Nephron (organoid): ENCODE data around the gene HMGCR.

Source experiments
- H3K27ac Mint-ChIP-seq, 3 experiments: 2 replicates each; pipeline ENCODE4 v1.8.0; 2020; ENCODE audit warnings: mixed read lengths in 3 of 3, mild to moderate bottlenecking in 2 of 3, moderate library complexity in 1 of 3
- H3K27me3 Mint-ChIP-seq: 2 replicates; pipeline ENCODE4 v1.8.0; 2021; ENCODE audit warnings: low read depth, mild to moderate bottlenecking, moderate library complexity, mixed read lengths
- H3K36me3 Mint-ChIP-seq: 2 replicates; pipeline ENCODE4 v1.8.0; 2020; ENCODE audit warnings: low read depth, mixed read lengths
- H3K4me1 Mint-ChIP-seq: 2 replicates; pipeline ENCODE4 v1.8.0; 2020; ENCODE audit warnings: mixed read lengths
- H3K4me3 Mint-ChIP-seq, 3 experiments: 2 replicates each; pipeline ENCODE4 v1.8.0; 2020; ENCODE audit warnings: mild to moderate bottlenecking in 3 of 3, mixed read lengths in 3 of 3, moderate library complexity in 2 of 3
- H3K9me3 Mint-ChIP-seq: 2 replicates; pipeline ENCODE4 v1.8.0; 2020; ENCODE audit warnings: mixed read lengths
- TF ChIP-seq, protein P1 (sequence below), 3 experiments: fragments of 200-600 bp; sonication (generic); IDR thresholded peaks; one replicate each; pipeline ENCODE4 v1.5.0; 2021; ENCODE audit warnings: antibody characterized with exemption in 3 of 3; ENCODE audit not compliant: unreplicated experiment in 3 of 3

HMGCR gene

DNA sequence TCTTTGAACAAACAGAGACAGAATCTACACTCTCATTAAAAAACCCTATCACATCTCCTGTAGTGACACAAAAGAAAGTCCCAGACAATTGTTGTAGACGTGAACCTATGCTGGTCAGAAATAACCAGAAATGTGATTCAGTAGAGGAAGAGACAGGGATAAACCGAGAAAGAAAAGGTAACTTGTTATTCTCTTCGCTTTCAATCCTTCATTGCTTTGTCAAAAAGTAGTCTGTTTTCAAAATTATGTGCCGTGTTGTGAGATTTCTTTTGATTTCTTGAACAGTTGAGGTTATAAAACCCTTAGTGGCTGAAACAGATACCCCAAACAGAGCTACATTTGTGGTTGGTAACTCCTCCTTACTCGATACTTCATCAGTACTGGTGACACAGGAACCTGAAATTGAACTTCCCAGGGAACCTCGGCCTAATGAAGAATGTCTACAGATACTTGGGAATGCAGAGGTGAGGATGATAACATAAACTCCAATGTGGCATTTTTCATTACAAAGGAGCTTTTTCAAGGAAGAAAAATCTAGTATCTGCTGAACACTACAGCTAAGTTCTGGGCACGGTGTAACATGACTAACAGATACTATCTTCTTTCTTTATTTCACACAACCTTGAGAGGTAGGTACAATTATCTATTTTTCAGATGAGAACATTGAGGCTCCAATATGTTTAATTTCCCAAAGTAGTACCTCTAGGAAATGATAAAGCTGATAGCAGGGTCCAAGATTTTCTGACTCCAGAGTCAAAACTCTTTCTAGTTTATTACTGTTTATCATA is 14.3 kb downstream of the HMGCR start:
- TF ChIP-seq, protein P1, sequence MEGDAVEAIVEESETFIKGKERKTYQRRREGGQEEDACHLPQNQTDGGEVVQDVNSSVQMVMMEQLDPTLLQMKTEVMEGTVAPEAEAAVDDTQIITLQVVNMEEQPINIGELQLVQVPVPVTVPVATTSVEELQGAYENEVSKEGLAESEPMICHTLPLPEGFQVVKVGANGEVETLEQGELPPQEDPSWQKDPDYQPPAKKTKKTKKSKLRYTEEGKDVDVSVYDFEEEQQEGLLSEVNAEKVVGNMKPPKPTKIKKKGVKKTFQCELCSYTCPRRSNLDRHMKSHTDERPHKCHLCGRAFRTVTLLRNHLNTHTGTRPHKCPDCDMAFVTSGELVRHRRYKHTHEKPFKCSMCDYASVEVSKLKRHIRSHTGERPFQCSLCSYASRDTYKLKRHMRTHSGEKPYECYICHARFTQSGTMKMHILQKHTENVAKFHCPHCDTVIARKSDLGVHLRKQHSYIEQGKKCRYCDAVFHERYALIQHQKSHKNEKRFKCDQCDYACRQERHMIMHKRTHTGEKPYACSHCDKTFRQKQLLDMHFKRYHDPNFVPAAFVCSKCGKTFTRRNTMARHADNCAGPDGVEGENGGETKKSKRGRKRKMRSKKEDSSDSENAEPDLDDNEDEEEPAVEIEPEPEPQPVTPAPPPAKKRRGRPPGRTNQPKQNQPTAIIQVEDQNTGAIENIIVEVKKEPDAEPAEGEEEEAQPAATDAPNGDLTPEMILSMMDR (IDR thresholded peaks at IDR 0.05; ENCODE audit: unreplicated experiment in 3 of 3), result no peak
- Mint-ChIP-seq H3K9me3 (no peaks in the 10 kb centered on the region), H3K4me3 (no peak overlapping the region), H3K36me3 (peaks cover 78% of the 10 kb centered on the region), H3K27me3 (no peaks in the 10 kb centered on the region), H3K27ac (no peak overlapping the region), H3K4me1 (no peaks in the 10 kb centered on the region)

DNA sequence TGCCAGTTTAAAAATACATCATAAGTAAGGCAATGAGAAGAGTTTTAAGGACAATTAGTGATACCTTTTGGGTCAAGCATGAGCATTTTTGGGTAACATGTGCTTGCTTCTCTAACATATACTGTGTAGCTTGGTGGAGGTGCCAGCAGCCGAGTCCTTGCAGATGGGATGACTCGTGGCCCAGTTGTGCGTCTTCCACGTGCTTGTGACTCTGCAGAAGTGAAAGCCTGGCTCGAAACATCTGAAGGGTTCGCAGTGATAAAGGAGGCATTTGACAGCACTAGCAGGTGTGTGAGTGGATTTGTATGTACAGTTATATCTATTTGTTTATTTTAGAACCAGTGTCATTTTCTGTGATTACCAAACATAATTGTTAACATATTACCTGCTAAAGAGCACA is 18.2 kb downstream of the HMGCR start:
- no peak overlapping the region for H3K4me3 Mint-ChIP-seq
- H3K27ac Mint-ChIP-seq, result no peak overlapping the region
- TF ChIP-seq, protein P1 (IDR thresholded peaks at IDR 0.05; ENCODE audit: unreplicated experiment in 3 of 3), result no peak
- H3K27me3 Mint-ChIP-seq, result no peaks in the 10 kb centered on the region
- no peaks in the 10 kb centered on the region for H3K4me1 Mint-ChIP-seq
- peaks cover 80% of the 10 kb centered on the region for H3K36me3 Mint-ChIP-seq
- no peaks in the 10 kb centered on the region for H3K9me3 Mint-ChIP-seq

DNA sequence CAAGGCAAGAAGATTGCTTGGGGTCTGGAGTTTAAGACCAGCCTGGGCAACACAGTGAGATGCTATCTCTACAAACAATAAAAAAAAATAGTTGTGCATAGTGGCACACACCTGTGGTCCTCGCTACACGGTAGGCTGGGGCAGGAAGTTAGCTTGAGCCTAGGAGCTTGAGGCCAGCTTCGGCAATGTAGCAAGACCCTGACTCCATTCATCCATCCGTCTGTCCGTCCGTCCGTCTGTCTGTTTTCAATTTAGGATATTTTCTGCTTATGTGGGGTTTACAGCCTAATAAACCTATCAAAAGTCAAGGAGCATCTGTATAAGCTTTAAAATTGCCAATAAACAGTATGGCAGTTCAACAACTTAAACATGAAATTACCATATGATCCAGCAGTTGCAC is 19.7 kb downstream of the HMGCR start:
- Mint-ChIP-seq H3K27ac (no peak overlapping the region), H3K36me3 (peaks cover 74% of the 10 kb centered on the region), H3K4me3 (no peak overlapping the region), H3K4me1 (no peaks in the 10 kb centered on the region), H3K9me3 (no peaks in the 10 kb centered on the region), H3K27me3 (no peaks in the 10 kb centered on the region)
- TF ChIP-seq, protein P1 (IDR thresholded peaks at IDR 0.05; ENCODE audit: unreplicated experiment in 3 of 3), result no peak

GRCh38 chr5:75358117-75358516 is 21.1 kb downstream of the HMGCR start:
- TF ChIP-seq, protein P1 (IDR thresholded peaks at IDR 0.05; ENCODE audit: unreplicated experiment in 3 of 3), result no peak
- no peaks in the 10 kb centered on the region for H3K9me3 Mint-ChIP-seq
- no peaks in the 10 kb centered on the region for H3K27me3 Mint-ChIP-seq
- no peak overlapping the region for H3K27ac Mint-ChIP-seq
- H3K4me3 Mint-ChIP-seq, result no peak overlapping the region
- H3K36me3 Mint-ChIP-seq, result peaks cover 70% of the 10 kb centered on the region
- H3K4me1 Mint-ChIP-seq, result peaks cover 2% of the 10 kb centered on the region

GRCh38 chr5:75361310-75361709 is 24.3 kb downstream of the HMGCR start:
- Mint-ChIP-seq H3K4me3 (no peak overlapping the region), H3K27me3 (no peaks in the 10 kb centered on the region), H3K36me3 (peaks cover 45% of the 10 kb centered on the region), H3K27ac (peak overlapping the region in 1 of 3 experiments; percentile 46), H3K9me3 (no peaks in the 10 kb centered on the region), H3K4me1 (peaks cover 9% of the 10 kb centered on the region)
- TF ChIP-seq, protein P1 (IDR thresholded peaks at IDR 0.05; ENCODE audit: unreplicated experiment in 3 of 3), result no peak

GRCh38 chr5:75362474-75362975 is 25.5 kb downstream of the HMGCR start:
- H3K27me3 Mint-ChIP-seq, result no peaks in the 10 kb centered on the region
- peaks cover 33% of the 10 kb centered on the region for H3K36me3 Mint-ChIP-seq
- peaks cover 9% of the 10 kb centered on the region for H3K4me1 Mint-ChIP-seq
- peak overlapping the region in 2 of 3 experiments; percentile 5 to 46 for H3K27ac Mint-ChIP-seq
- H3K4me3 Mint-ChIP-seq, result no peak overlapping the region
- TF ChIP-seq, protein P1 (IDR thresholded peaks at IDR 0.05; ENCODE audit: unreplicated experiment in 3 of 3), result no peak
- H3K9me3 Mint-ChIP-seq, result no peaks in the 10 kb centered on the region
